ENCODE measurements around the gene DOCK7. TPM values are rescaled to one million over a fixed set of nuclear protein-coding genes. Genes with fewer than 3 reads are reported as not detected.
A peak's percentile ranks its signal among the peaks of the same experiment; 100 is the strongest.
"Not testable (repeated sequence)": the region's sequence is repeated elsewhere in the genome, so short reads cannot be mapped to it uniquely, and the experiment has no call there.

DOCK7 gene
- total RNA-seq, 1 experiment from 2014 or later, result 57.2 TPM

GRCh38 chr1:62694479-62694878 lies 6.3 kb upstream of the DOCK7 start:
- H3K9me3 ChIP-seq (ENCODE audit: control insufficient read depth, insufficient read depth, low read depth, low read length); H3K4me3 ChIP-seq (ENCODE audit: low read depth in 2 of 2, low read length in 2 of 2); intact Hi-C loops (cut with micrococcal nuclease; ENCODE audit: unreplicated experiment); ATAC-seq; DNase-seq (ENCODE audit: low read depth, low spot score); in situ Hi-C loops (cut with HindIII; ENCODE audit: low pct_unique_long_range_greater_than_20kb, low sequenced_read_pairs); H3K36me3 ChIP-seq (ENCODE audit: control insufficient read depth, insufficient read depth, low read length); BruUV-seq (replicated peaks); CTCF ChIA-PET; H3K27me3 ChIP-seq (ENCODE audit: control insufficient read depth, insufficient read depth, low read length); POLR2A ChIA-PET; H3K27ac ChIP-seq (ENCODE audit: low read length): not testable (repeated sequence)
- H3K4me1 ChIP-seq (ENCODE audit: control insufficient read depth, insufficient read depth, low read length), result peaks cover 13% of the 10 kb centered on the region

GRCh38 chr1:62693123-62693522 lies 4.9 kb upstream of the DOCK7 start:
- CTCF ChIA-PET, result no interaction called here
- ATAC-seq (no peak), DNase-seq (ENCODE audit: low read depth, low spot score) (no peak)
- intact Hi-C loops (cut with micrococcal nuclease; ENCODE audit: unreplicated experiment), result no loop called here
- TF ChIP-seq SIN3A (IDR thresholded peaks at IDR 0.05; ENCODE audit: borderline replicate concordance, insufficient read depth, low read depth, low read length) (no peak), TCF7L2 (IDR thresholded peaks at IDR 0.05; ENCODE audit: low read depth, low read length) (no peak), CTCF (IDR thresholded peaks at IDR 0.05) (no peak), POLR2AphosphoS5 (IDR thresholded peaks at IDR 0.05; ENCODE audit: low read depth, low read length) (no peak), REST (IDR thresholded peaks at IDR 0.05; ENCODE audit: insufficient read depth in 1 of 2, low read depth in 2 of 2, low read length in 1 of 2) (no peak)
- peaks cover 17% of the 10 kb centered on the region for H3K4me1 ChIP-seq (ENCODE audit: control insufficient read depth, insufficient read depth, low read length)
- H3K36me3 ChIP-seq (ENCODE audit: control insufficient read depth, insufficient read depth, low read length), result no peaks in the 10 kb centered on the region; the same call in 1 of the 2 replicates
- H3K9me3 ChIP-seq (ENCODE audit: control insufficient read depth, insufficient read depth, low read depth, low read length), result no peaks in the 10 kb centered on the region
- in situ Hi-C loops (cut with HindIII; ENCODE audit: low pct_unique_long_range_greater_than_20kb, low sequenced_read_pairs), result no loop called here
- no TSS peak for BruUV-seq (replicated peaks)
- no peak overlapping the region for H3K27ac ChIP-seq (ENCODE audit: low read length)
- POLR2A ChIA-PET, result no interaction called here
- H3K4me3 ChIP-seq (ENCODE audit: low read depth in 2 of 2, low read length in 2 of 2), result no peak overlapping the region
- H3K27me3 ChIP-seq (ENCODE audit: control insufficient read depth, insufficient read depth, low read length), result no peaks in the 10 kb centered on the region

- Histone ChIP-seq H3K27ac (ENCODE audit: low read length) (0 out of 2 replicates have a peak overlapping the region, but pooled peaks have one; percentile 8), H3K27me3 (ENCODE audit: control insufficient read depth, insufficient read depth, low read length) (no peaks in the 10 kb centered on the region), H3K4me3 (ENCODE audit: low read depth in 2 of 2, low read length in 2 of 2) (no peak overlapping the region), H3K36me3 (ENCODE audit: control insufficient read depth, insufficient read depth, low read length) (no peaks in the 10 kb centered on the region; the same call in 1 of the 2 replicates), H3K9me3 (ENCODE audit: control insufficient read depth, insufficient read depth, low read depth, low read length) (no peaks in the 10 kb centered on the region), H3K4me1 (ENCODE audit: control insufficient read depth, insufficient read depth, low read length) (peaks cover 20% of the 10 kb centered on the region)
- ATAC-seq (no peak), DNase-seq (ENCODE audit: low read depth, low spot score) (no peak)
- intact Hi-C loops (cut with micrococcal nuclease; ENCODE audit: unreplicated experiment), result no loop called here
- TF ChIP-seq POLR2AphosphoS5 (IDR thresholded peaks at IDR 0.05; ENCODE audit: low read depth, low read length) (no peak), SIN3A (IDR thresholded peaks at IDR 0.05; ENCODE audit: borderline replicate concordance, insufficient read depth, low read depth, low read length) (no peak), TCF7L2 (IDR thresholded peaks at IDR 0.05; ENCODE audit: low read depth, low read length) (no peak), CTCF (IDR thresholded peaks at IDR 0.05) (no peak), REST (IDR thresholded peaks at IDR 0.05; ENCODE audit: insufficient read depth in 1 of 2, low read depth in 2 of 2, low read length in 1 of 2) (no peak)
- ChIA-PET POLR2A (interaction anchor here (0.7 kb wide), 1 partner anchor 254 kb away, joined by 3 read pairs; no protein-coding TSS in a partner anchor), CTCF (no interaction called here)
- no TSS peak for BruUV-seq (replicated peaks)
- in situ Hi-C loops (cut with HindIII; ENCODE audit: low pct_unique_long_range_greater_than_20kb, low sequenced_read_pairs), result no loop called here
Observed at GRCh38 chr1:62691062-62691844, 3.1 kb upstream of the DOCK7 start.
